Measurements from ENCODE around the gene MRGPRF.
"Not testable (repeated sequence)": the region's sequence is repeated elsewhere in the genome, so short reads cannot be mapped to it uniquely, and the experiment has no call there.

Gene MRGPRF

GRCh38 chr11:69002110-69002569 is 10.9 kb downstream of the MRGPRF start:
- DNase-seq = no peak

- no peak for DNase-seq
Measured at GRCh38 chr11:69001243-69002081, 11.6 kb downstream of the MRGPRF start.

GRCh38 chr11:69000831-69001242 is 12.2 kb downstream of the MRGPRF start:
- DNase-seq = no peak

GRCh38 chr11:69000391-69000790 is 12.7 kb downstream of the MRGPRF start:
- no peak for DNase-seq

- DNase-seq = not testable (repeated sequence)
Measured at GRCh38 chr11:68999748-69000355, 13.2 kb downstream of the MRGPRF start.

GRCh38 chr11:68999093-68999747 is 13.8 kb downstream of the MRGPRF start:
- DNase-seq = no peak

- DNase-seq = peak; percentile 86
Measured at GRCh38 chr11:68998390-68998911, 14.6 kb downstream of the MRGPRF start.

- DNase-seq = no peak
Measured at GRCh38 chr11:68997995-68998348, 15.1 kb downstream of the MRGPRF start.

GRCh38 chr11:68997124-68997994 is 15.7 kb downstream of the MRGPRF start:
- no peak for DNase-seq

- DNase-seq = no peak
Measured at GRCh38 chr11:68996376-68997123, 16.5 kb downstream of the MRGPRF start.

GRCh38 chr11:68994894-68995285 is 18.2 kb downstream of the MRGPRF start:
- DNase-seq = no peak

GRCh38 chr11:68994161-68994893 is 18.7 kb downstream of the MRGPRF start:
- no peak for DNase-seq

- no peak for DNase-seq
Measured at GRCh38 chr11:68993546-68993945, 19.5 kb downstream of the MRGPRF start.

GRCh38 chr11:68992743-68993255 is 20.2 kb downstream of the MRGPRF start:
- DNase-seq = no peak

GRCh38 chr11:68990995-68991780 is 21.9 kb downstream of the MRGPRF start:
- no peak for DNase-seq

- no peak for DNase-seq
Measured at GRCh38 chr11:68989936-68990606, 23.0 kb downstream of the MRGPRF start.

- no peak for DNase-seq
Measured at GRCh38 chr11:68988491-68988890, 24.6 kb downstream of the MRGPRF start.

- no peak for DNase-seq
Measured at GRCh38 chr11:68987211-68987610, 25.8 kb downstream of the MRGPRF start.

- DNase-seq = no peak
Measured at GRCh38 chr11:68983801-68984200, 29.2 kb downstream of the MRGPRF start.
